Activated naive CD8-positive, alpha-beta T cell treated with anti-CD3 and anti-CD28 coated beads, Interleukin-2, amount 50 U/mL, for 24 hours (primary cell): ENCODE results near the gene UCN2.

Source experiments
- ATAC-seq: fragments of 150-1000 bp; cut with Tn5 transposase; one replicate; pipeline ENCODE4 v1.10.0; 2021
- DNase-seq: peaks from one replicate; pipeline ENCODE4 v3.0.0; 2021
- H3K27ac Mint-ChIP-seq: one replicate; pipeline ENCODE4 v1.8.0; 2021; ENCODE audit warnings: mild to moderate bottlenecking, mixed read lengths
- H3K27me3 Mint-ChIP-seq: one replicate; pipeline ENCODE4 v1.8.0; 2021; ENCODE audit warnings: mixed read lengths
- H3K36me3 Mint-ChIP-seq: one replicate; pipeline ENCODE4 v1.8.0; 2021; ENCODE audit warnings: low read depth, mixed read lengths
- H3K4me1 Mint-ChIP-seq: one replicate; pipeline ENCODE4 v1.8.0; 2021; ENCODE audit warnings: mixed read lengths
- H3K4me3 Mint-ChIP-seq: one replicate; pipeline ENCODE4 v1.8.0; 2021; ENCODE audit warnings: mild to moderate bottlenecking, moderate library complexity, mixed read lengths
- H3K9me3 Mint-ChIP-seq: one replicate; pipeline ENCODE4 v1.8.0; 2021; ENCODE audit warnings: mixed read lengths

The UCN2 gene

GRCh38 chr3:48519277-48519643, 44.3 kb downstream of the UCN2 start:
- ATAC-seq (no peak), DNase-seq (no peak)
- no peaks in the 10 kb centered on the region for H3K9me3 Mint-ChIP-seq
- H3K4me1 Mint-ChIP-seq, result peaks cover 50% of the 10 kb centered on the region
- no peaks in the 10 kb centered on the region for H3K36me3 Mint-ChIP-seq
- H3K4me3 Mint-ChIP-seq, result no peak overlapping the region
- no peaks in the 10 kb centered on the region for H3K27me3 Mint-ChIP-seq
- no peak overlapping the region for H3K27ac Mint-ChIP-seq

GRCh38 chr3:48518638-48519276, 44.8 kb downstream of the UCN2 start:
- no peak for ATAC-seq
- no peaks in the 10 kb centered on the region for H3K36me3 Mint-ChIP-seq
- no peaks in the 10 kb centered on the region for H3K9me3 Mint-ChIP-seq
- no peak for DNase-seq
- H3K4me3 Mint-ChIP-seq, result no peak overlapping the region
- H3K27me3 Mint-ChIP-seq, result no peaks in the 10 kb centered on the region
- H3K4me1 Mint-ChIP-seq, result peaks cover 55% of the 10 kb centered on the region
- H3K27ac Mint-ChIP-seq, result no peak overlapping the region

DNA sequence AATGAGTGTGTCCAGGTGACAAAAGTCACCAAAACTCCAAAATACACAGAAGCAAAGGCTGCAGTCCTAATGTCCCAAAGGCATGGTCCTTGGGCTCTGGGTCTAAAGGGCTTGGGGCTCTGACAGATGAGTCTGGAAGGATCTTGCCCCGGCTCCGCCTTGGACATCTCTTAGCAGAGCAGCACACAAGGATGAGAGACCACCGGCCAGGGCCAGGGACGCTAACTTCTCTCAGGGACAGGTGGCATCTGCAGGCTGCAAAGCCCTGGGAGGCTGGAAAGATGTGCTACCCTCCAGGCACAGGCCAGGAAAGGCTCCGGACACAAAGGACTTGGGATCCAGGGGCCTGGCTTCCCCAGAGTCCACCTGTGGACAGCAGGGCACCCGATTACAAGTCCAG, 45.5 kb downstream of the UCN2 start:
- no peak overlapping the region for H3K4me3 Mint-ChIP-seq
- H3K27ac Mint-ChIP-seq, result no peak overlapping the region
- no peaks in the 10 kb centered on the region for H3K27me3 Mint-ChIP-seq
- ATAC-seq, result no peak
- no peaks in the 10 kb centered on the region for H3K36me3 Mint-ChIP-seq
- peaks cover 57% of the 10 kb centered on the region for H3K4me1 Mint-ChIP-seq
- H3K9me3 Mint-ChIP-seq, result no peaks in the 10 kb centered on the region
- no peak for DNase-seq

GRCh38 chr3:48516571-48516970, 47.0 kb downstream of the UCN2 start:
- Mint-ChIP-seq H3K4me1 (peaks cover 57% of the 10 kb centered on the region), H3K27ac (no peak overlapping the region), H3K4me3 (no peak overlapping the region), H3K36me3 (no peaks in the 10 kb centered on the region), H3K27me3 (no peaks in the 10 kb centered on the region), H3K9me3 (no peaks in the 10 kb centered on the region)
- DNase-seq (no peak), ATAC-seq (peak; percentile 15)

DNA sequence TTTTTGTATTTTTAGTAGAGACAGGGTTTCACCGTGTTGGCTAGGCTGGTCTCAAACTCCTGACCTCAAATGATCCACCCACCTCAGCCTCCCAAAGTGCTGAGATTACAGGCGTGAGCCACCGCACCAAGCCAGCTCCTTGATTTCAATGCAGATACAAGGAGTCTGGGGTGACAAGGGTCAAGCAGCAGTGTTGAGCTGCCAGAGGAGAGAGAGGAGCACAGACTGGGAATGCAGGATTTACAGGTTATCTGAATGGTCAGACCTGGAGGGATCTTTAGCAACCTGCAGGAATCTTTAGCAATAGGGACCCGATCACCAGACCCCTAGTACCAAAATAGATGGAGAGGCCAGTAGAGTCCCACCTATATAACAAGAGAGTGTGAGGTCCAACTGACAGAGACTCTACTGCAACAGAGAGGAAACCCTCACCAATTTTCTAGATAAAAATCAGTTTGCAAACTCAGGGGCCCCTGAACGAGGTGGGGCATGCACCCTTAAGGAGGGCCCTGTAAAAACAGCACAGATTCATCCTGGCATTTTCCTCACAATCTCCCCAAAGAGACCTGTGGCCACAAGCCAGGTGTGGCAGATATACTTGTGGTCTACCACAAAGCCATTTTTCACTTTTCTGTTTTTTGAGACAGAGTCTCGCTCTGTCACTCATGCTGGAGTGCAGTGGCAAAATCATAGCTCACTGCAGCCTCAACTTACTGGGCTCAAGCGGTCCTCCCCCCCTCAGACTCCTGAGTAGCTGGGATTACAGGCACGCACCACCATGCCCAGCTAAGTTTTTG, 49.0 kb downstream of the UCN2 start:
- Mint-ChIP-seq H3K27ac (no peak overlapping the region), H3K4me3 (no peak overlapping the region), H3K4me1 (peaks cover 54% of the 10 kb centered on the region), H3K36me3 (no peaks in the 10 kb centered on the region), H3K27me3 (no peaks in the 10 kb centered on the region), H3K9me3 (no peaks in the 10 kb centered on the region)
- no peak for DNase-seq
- ATAC-seq, result peak; percentile 29
